ENCODE measurements around the gene RTKN2.

The RTKN2 gene

GRCh38 chr10:62165803-62166202 is 102.8 kb downstream of the RTKN2 start:
- no peak for DNase-seq (ENCODE audit: low read depth in 1 of 2, low spot score in 1 of 2)
- Histone ChIP-seq H3K27ac (replicated peaks) (no peak overlapping the region), H3K27me3 (ENCODE audit: insufficient read depth, poor library complexity, severe bottlenecking) (no peaks in the 10 kb centered on the region), H3K4me3 (replicated peaks; ENCODE audit: insufficient read depth, low read length) (no peak overlapping the region)
- TF ChIP-seq SPI1 (IDR thresholded peaks at IDR 0.05; ENCODE audit: borderline replicate concordance, low read depth) (no peak), REST (IDR thresholded peaks at IDR 0.05; ENCODE audit: insufficient replicate concordance, low read depth) (no peak)

GRCh38 chr10:62163024-62163423 is 105.6 kb downstream of the RTKN2 start:
- TF ChIP-seq, protein P1, sequence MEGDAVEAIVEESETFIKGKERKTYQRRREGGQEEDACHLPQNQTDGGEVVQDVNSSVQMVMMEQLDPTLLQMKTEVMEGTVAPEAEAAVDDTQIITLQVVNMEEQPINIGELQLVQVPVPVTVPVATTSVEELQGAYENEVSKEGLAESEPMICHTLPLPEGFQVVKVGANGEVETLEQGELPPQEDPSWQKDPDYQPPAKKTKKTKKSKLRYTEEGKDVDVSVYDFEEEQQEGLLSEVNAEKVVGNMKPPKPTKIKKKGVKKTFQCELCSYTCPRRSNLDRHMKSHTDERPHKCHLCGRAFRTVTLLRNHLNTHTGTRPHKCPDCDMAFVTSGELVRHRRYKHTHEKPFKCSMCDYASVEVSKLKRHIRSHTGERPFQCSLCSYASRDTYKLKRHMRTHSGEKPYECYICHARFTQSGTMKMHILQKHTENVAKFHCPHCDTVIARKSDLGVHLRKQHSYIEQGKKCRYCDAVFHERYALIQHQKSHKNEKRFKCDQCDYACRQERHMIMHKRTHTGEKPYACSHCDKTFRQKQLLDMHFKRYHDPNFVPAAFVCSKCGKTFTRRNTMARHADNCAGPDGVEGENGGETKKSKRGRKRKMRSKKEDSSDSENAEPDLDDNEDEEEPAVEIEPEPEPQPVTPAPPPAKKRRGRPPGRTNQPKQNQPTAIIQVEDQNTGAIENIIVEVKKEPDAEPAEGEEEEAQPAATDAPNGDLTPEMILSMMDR (IDR thresholded peaks at IDR 0.05; ENCODE audit: insufficient read depth, low read length) = no peak
- TF ChIP-seq SPI1 (IDR thresholded peaks at IDR 0.05; ENCODE audit: borderline replicate concordance, low read depth) (no peak), POLR2AphosphoS5 (IDR thresholded peaks at IDR 0.05; ENCODE audit: low read depth) (no peak), REST (IDR thresholded peaks at IDR 0.05; ENCODE audit: insufficient replicate concordance, low read depth) (no peak), GABPA (IDR thresholded peaks at IDR 0.05; ENCODE audit: low read depth) (no peak)
- no peak overlapping the region for H3K4me3 ChIP-seq (replicated peaks; ENCODE audit: insufficient read depth, low read length)
- no peak overlapping the region for H3K27ac ChIP-seq (replicated peaks)
- no peaks in the 10 kb centered on the region for H3K27me3 ChIP-seq (ENCODE audit: insufficient read depth, poor library complexity, severe bottlenecking)
- DNase-seq (ENCODE audit: low read depth in 1 of 2, low spot score in 1 of 2) = no peak

DNA sequence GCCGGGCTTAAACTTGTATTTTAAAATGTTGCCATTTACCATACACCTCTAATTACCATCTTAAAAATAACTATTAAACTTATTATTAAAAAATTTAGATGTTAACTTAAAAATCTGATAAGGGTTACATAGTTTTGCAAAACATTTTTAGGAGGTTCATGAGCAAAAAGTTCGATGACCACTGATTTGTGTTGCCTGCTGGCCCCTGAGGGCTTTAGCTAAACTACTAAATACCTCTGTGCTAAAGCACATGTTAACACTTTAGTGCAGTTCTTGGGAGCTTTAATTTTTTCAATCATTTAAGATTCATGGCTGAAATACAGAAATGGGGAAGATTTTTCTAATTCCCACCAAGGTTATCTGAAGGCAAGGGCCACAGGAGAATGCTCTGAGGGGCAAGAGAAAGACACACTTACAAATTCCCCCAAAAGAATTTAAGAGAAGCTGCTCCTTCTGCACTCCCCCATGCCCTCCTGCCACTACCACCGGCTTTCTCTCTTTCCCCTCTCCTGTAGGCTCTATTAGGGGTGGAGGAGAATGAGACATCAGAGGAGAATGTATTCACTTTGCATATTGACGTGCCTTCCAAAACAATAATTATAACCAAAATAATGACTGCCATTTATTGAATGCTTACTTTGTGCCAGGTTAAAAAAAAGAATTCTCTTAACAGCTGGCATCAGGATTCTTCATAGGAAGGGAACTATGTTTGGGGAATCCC is 106.2 kb downstream of the RTKN2 start:
- Histone ChIP-seq H3K27me3 (ENCODE audit: insufficient read depth, poor library complexity, severe bottlenecking) (no peaks in the 10 kb centered on the region), H3K27ac (replicated peaks) (no peak overlapping the region), H3K4me3 (replicated peaks; ENCODE audit: insufficient read depth, low read length) (no peak overlapping the region)
- TF ChIP-seq SPI1 (IDR thresholded peaks at IDR 0.05; ENCODE audit: borderline replicate concordance, low read depth) (no peak), GABPA (IDR thresholded peaks at IDR 0.05; ENCODE audit: low read depth) (no peak), POLR2AphosphoS5 (IDR thresholded peaks at IDR 0.05; ENCODE audit: low read depth) (no peak), REST (IDR thresholded peaks at IDR 0.05; ENCODE audit: insufficient replicate concordance, low read depth) (no peak)
- TF ChIP-seq, protein P1 (IDR thresholded peaks at IDR 0.05; ENCODE audit: insufficient read depth, low read length) = no peak
- DNase-seq (ENCODE audit: low read depth in 1 of 2, low spot score in 1 of 2) = no peak

Measured in HL-60 (cell line).